Activated CD4-positive, alpha-beta T cell treated with anti-CD3 and anti-CD28 coated beads for 36 hours (primary cell): ENCODE results near the gene CALU. TPM values are rescaled to one million over a fixed set of nuclear protein-coding genes. Genes with fewer than 3 reads are reported as not detected.

Experiments used
- ATAC-seq: fragments of 200-7000 bp; cut with Tn5 transposase; one replicate; pipeline ENCODE4 v1.10.0; 2021; ENCODE audit warnings: mild to moderate bottlenecking, moderate library complexity
- CTCF ChIA-PET: fragments of 350-600 bp; sonication (Branson Sonifier 250); formaldehyde crosslinking; loops from one replicate; lab custom pipeline; 2021; ENCODE audit warnings: antibody characterized with exemption; lab: Charles Lee
- POLR2A ChIA-PET: fragments of 350-600 bp; sonication (Branson Sonifier 250); formaldehyde crosslinking; loops from one replicate; lab custom pipeline; 2021; ENCODE audit warnings: antibody characterized with exemption, inconsistent platforms; lab: Charles Lee
- DNase-seq: peaks from one replicate; pipeline ENCODE4 v3.0.0-alpha.2; 2020
- H3K27ac Mint-ChIP-seq: one replicate; pipeline ENCODE4 v1.8.0; 2021; ENCODE audit warnings: mixed read lengths
- H3K27me3 Mint-ChIP-seq: one replicate; pipeline ENCODE4 v1.8.0; 2021; ENCODE audit warnings: mixed read lengths
- H3K36me3 Mint-ChIP-seq: one replicate; pipeline ENCODE4 v1.8.0; 2021; ENCODE audit warnings: low read depth, mixed read lengths
- H3K4me1 Mint-ChIP-seq: one replicate; pipeline ENCODE4 v1.8.0; 2021; ENCODE audit warnings: mixed read lengths
- H3K4me3 Mint-ChIP-seq: one replicate; pipeline ENCODE4 v1.8.0; 2021; ENCODE audit warnings: mild to moderate bottlenecking, moderate library complexity, mixed read lengths
- H3K9me3 Mint-ChIP-seq: one replicate; pipeline ENCODE4 v1.8.0; 2021; ENCODE audit warnings: low read depth, mixed read lengths
- intact Hi-C, 2 experiments: fragments of 100-400 bp; cut with DNase I in 1 of 2; cut with micrococcal nuclease in 1 of 2; formaldehyde crosslinking; loops; one replicate each; pipeline versions ENCODE4 v1.14.2 to v1.15.1; 2022 to 2024; cut with DNase I, micrococcal nuclease
- total RNA-seq, 2 experiments: library from RNA; stranded (reverse); gene quantifications; one replicate each; pipeline ENCODE4 v1.2.3, GENCODE V29; 2021

Gene CALU
- total RNA-seq, 2 experiments from 2014 or later, result 32.9 to 33.8 TPM

DNA sequence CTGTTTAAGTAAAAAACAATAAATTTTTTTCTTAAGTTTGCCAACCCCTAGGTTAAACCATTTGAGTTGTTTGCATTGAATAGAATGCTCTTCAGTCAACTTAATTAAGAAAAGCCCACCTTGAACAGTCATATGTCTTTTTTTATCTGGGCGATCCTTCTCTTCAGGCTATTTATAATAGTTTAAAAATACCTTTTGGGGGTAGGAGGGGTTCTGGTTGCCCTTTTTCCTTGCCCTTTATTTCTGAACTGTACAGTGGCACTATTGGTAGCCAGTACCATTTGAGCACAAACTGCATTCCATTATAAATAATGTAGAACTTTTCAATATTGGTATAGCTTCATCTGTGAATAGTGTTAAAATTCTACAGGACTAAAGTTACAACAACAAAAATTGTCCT lies 13.1 kb downstream of the CALU start:
- intact Hi-C loops, result no loop called here
- ATAC-seq (no peak), DNase-seq (no peak)
- peaks cover 8% of the 10 kb centered on the region for H3K4me1 Mint-ChIP-seq
- H3K27me3 Mint-ChIP-seq, result no peaks in the 10 kb centered on the region
- H3K27ac Mint-ChIP-seq, result no peak overlapping the region
- H3K4me3 Mint-ChIP-seq, result no peak overlapping the region
- CTCF ChIA-PET, result interaction anchor here (0.7 kb wide), 1 partner anchor 9 kb away, joined by 3 read pairs; no protein-coding TSS in a partner anchor
- peaks cover 49% of the 10 kb centered on the region for H3K36me3 Mint-ChIP-seq
- H3K9me3 Mint-ChIP-seq, result no peaks in the 10 kb centered on the region
- POLR2A ChIA-PET, result interaction anchor here (0.7 kb wide), 1 partner anchor 11 kb away, joined by 4 read pairs; no protein-coding TSS in a partner anchor

DNA sequence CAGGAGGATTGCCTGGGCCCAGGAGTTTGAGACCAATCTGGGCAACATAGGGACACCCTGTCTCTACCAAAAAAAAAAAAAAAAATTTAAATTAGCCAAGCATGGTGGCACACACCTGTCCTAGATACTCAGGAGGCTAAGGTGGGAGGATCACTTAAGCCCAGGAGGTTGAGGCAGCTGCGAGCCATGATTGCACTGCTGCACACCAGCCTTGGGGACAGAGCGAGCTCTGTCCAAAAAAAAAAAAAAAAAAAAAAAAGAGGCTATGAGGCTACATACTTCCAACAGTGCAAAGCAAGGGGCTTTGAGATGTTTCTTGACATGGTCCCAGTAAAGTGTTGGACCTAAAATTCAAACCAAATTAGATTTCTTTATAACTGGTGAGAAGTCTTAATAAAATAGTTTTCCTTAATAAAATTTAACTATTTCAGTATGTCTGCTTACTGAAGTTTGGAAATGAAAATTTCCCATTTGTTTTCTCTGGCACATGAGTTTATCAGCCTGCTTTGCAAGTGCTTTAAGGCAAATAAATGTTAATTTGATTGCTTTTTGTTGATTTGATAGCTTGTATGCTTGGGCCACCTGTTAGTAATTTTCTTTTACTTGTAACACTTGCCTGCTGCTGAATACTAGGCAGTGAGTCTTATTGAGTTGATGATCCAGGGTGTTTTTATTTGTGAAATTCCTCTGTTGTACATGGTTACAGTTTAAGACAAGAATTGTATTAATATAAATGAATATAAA lies 16.1 kb downstream of the CALU start:
- peaks cover 37% of the 10 kb centered on the region for H3K36me3 Mint-ChIP-seq
- intact Hi-C loops, result no loop called here
- H3K27me3 Mint-ChIP-seq, result no peaks in the 10 kb centered on the region
- no peak for DNase-seq
- H3K4me1 Mint-ChIP-seq, result peaks cover 5% of the 10 kb centered on the region
- no peaks in the 10 kb centered on the region for H3K9me3 Mint-ChIP-seq
- no peak overlapping the region for H3K4me3 Mint-ChIP-seq
- ChIA-PET POLR2A (interaction anchor here (0.6 kb wide), 1 partner anchor 108 kb away, joined by 3 read pairs; the partner anchor contains the start of gene ATP6V1F), CTCF (interaction anchor here (0.6 to 0.9 kb wide), 2 partner anchors 12 to 270 kb away, joined by 3 read pairs; no protein-coding TSS in a partner anchor)
- no peak for ATAC-seq
- no peak overlapping the region for H3K27ac Mint-ChIP-seq

DNA sequence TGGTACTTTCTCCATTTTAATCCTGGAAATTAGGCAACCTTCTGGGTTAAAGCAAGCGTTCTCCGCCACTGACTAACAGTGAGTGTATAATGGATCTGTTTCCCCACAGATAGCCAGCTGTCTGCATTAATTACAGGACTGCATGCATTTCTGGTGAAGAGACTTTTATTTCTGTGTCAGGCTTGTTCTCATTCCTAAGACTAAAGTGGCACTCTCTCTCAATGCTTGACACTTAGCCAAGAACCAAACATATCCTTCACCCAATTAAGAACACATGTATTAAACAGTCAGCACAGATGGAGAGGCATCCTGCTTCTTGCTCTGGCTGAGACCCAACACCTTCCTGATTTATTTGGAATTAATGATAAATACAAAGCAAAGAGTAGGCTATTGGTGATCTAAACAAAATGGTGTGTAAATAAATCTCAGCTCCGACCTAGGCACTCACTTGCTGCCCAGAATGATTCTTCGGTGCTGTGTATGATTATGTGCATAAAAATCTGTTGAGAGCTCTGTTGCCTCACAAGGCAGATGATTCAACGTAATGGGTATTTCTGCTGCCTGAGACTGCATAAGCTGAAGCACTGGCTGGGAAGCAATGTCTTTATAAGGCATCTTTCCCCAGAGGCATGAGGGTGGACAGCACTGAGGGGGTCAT lies 16.8 kb downstream of the CALU start:
- H3K4me3 Mint-ChIP-seq, result no peak overlapping the region
- DNase-seq, result no peak
- H3K4me1 Mint-ChIP-seq, result peaks cover 5% of the 10 kb centered on the region
- CTCF ChIA-PET, result interaction anchor here (0.9 to 1.4 kb wide), 3 partner anchors 12 to 612 kb away, joined by 3 read pairs; no protein-coding TSS in a partner anchor
- H3K36me3 Mint-ChIP-seq, result peaks cover 36% of the 10 kb centered on the region
- H3K9me3 Mint-ChIP-seq, result no peaks in the 10 kb centered on the region
- H3K27ac Mint-ChIP-seq, result no peak overlapping the region
- H3K27me3 Mint-ChIP-seq, result no peaks in the 10 kb centered on the region
- intact Hi-C loops, result no loop called here
- POLR2A ChIA-PET, result no interaction called here
- no peak for ATAC-seq

DNA sequence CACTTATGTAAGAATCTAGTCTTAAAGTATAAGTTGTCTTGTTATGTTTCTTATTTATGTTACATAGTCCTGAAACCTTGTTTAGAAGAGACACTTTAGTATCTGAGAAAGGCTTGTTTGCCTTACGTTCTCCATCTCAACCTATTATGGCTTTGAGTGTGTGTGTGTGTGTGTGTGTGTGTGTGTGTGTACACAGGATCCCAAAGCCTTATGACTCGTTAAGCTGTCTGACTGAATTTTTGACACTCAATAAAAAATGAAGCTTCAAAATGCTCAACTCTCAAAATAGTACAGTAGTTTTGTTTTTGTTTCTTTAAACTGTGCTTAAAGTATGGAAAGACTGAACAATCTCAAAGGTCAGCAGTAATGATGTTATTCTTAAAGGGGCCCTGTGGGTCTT lies 18.0 kb downstream of the CALU start:
- CTCF ChIA-PET, result interaction anchor here (0.9 to 1.4 kb wide), 5 partner anchors 15 to 611 kb away, joined by 3 read pairs; no protein-coding TSS in a partner anchor
- H3K27me3 Mint-ChIP-seq, result no peaks in the 10 kb centered on the region
- no peak for ATAC-seq
- H3K9me3 Mint-ChIP-seq, result no peaks in the 10 kb centered on the region
- no peak overlapping the region for H3K27ac Mint-ChIP-seq
- no peak for DNase-seq
- H3K4me3 Mint-ChIP-seq, result no peak overlapping the region
- POLR2A ChIA-PET, result interaction anchor here (0.7 kb wide), 1 partner anchor 1017 kb away, joined by 4 read pairs; no protein-coding TSS in a partner anchor
- intact Hi-C loops, result no loop called here
- peaks cover 41% of the 10 kb centered on the region for H3K36me3 Mint-ChIP-seq
- peaks cover 5% of the 10 kb centered on the region for H3K4me1 Mint-ChIP-seq

DNA sequence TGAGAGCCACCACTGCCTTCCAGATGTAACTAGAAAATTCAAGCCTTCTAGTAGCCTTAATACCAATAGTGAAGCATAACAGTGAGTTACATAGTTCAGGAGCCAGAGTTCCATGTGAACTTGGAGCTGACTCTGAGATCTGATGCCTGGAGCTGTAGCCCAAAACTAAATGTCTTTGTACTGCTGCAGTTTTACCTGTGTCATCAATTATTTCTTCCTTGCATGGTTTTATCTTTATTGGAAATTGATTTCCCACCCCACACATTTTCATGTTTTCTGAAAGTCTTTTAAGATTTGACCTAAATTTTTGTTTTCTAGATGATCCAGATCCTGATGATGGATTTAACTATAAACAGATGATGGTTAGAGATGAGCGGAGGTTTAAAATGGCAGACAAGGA lies 19.4 kb downstream of the CALU start:
- peaks cover 39% of the 10 kb centered on the region for H3K36me3 Mint-ChIP-seq
- no peak overlapping the region for H3K4me3 Mint-ChIP-seq
- CTCF ChIA-PET, result interaction anchor here (0.6 kb wide), 1 partner anchor 125 kb away, joined by 3 read pairs; no protein-coding TSS in a partner anchor
- no peak overlapping the region for H3K27ac Mint-ChIP-seq
- DNase-seq (no peak), ATAC-seq (no peak)
- intact Hi-C loops, result no loop called here
- POLR2A ChIA-PET, result interaction anchor here (0.6 to 1.4 kb wide), 2 partner anchors 19 to 526 kb away, joined by 3 to 4 read pairs; partner anchors contain the start of gene CALU
- H3K4me1 Mint-ChIP-seq, result peaks cover 5% of the 10 kb centered on the region
- H3K9me3 Mint-ChIP-seq, result no peaks in the 10 kb centered on the region
- H3K27me3 Mint-ChIP-seq, result no peaks in the 10 kb centered on the region

DNA sequence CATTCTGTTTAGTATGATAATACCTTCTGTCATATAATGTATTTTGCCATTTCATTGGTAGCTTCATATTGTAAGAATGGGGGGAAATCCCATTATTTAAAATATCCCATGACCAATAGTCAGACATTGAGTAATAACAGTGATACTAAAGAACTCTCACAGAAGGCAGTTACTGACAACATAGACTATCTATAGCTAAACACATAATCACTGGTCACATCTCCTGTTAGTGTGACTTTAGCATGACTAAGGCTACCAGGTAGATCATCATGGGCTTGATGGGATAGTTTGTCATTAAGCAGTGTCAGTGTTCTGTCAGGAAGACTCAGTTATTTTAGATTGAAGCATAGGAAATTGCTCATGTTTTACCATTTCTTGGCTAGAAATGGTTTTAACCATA lies 20.1 kb downstream of the CALU start:
- H3K36me3 Mint-ChIP-seq, result peaks cover 37% of the 10 kb centered on the region
- peaks cover 5% of the 10 kb centered on the region for H3K4me1 Mint-ChIP-seq
- no peak for DNase-seq
- POLR2A ChIA-PET, result interaction anchor here (1.4 kb wide), 1 partner anchor 20 kb away, joined by 4 read pairs; the partner anchor contains the start of gene CALU
- peak; percentile 60 for ATAC-seq
- H3K4me3 Mint-ChIP-seq, result no peak overlapping the region
- intact Hi-C loops, result no loop called here
- H3K27me3 Mint-ChIP-seq, result no peaks in the 10 kb centered on the region
- no peak overlapping the region for H3K27ac Mint-ChIP-seq
- CTCF ChIA-PET, result interaction anchor here (0.6 kb wide), 1 partner anchor 35 kb away, joined by 3 read pairs; no protein-coding TSS in a partner anchor
- no peaks in the 10 kb centered on the region for H3K9me3 Mint-ChIP-seq

DNA sequence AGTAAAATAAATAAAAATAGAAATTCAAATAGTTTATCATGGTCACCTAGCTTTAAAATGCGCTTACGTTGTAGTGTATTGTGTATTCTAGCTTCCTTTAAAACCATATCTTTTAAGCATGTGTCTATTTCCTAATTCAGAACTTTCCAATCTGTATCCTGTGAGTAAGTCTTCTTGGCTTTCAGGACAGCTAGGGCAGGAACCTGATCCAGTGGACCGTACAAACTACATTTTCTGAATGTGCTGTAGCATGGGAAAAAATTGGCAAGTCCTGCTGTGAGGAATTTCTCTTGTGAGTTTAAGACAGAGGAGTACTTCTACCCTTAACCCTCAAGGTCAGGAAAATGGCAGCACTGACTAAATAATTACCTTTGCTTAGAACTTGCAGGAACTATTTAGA lies 24.4 kb downstream of the CALU start:
- no peaks in the 10 kb centered on the region for H3K9me3 Mint-ChIP-seq
- no peaks in the 10 kb centered on the region for H3K27me3 Mint-ChIP-seq
- H3K27ac Mint-ChIP-seq, result no peak overlapping the region
- POLR2A ChIA-PET, result interaction anchor here (0.6 kb wide), 1 partner anchor 11 kb away, joined by 4 read pairs; no protein-coding TSS in a partner anchor
- H3K36me3 Mint-ChIP-seq, result peaks cover 35% of the 10 kb centered on the region
- intact Hi-C loops, result no loop called here
- H3K4me1 Mint-ChIP-seq, result no peaks in the 10 kb centered on the region
- CTCF ChIA-PET, result no interaction called here
- DNase-seq, result no peak
- no peak for ATAC-seq
- no peak overlapping the region for H3K4me3 Mint-ChIP-seq

DNA sequence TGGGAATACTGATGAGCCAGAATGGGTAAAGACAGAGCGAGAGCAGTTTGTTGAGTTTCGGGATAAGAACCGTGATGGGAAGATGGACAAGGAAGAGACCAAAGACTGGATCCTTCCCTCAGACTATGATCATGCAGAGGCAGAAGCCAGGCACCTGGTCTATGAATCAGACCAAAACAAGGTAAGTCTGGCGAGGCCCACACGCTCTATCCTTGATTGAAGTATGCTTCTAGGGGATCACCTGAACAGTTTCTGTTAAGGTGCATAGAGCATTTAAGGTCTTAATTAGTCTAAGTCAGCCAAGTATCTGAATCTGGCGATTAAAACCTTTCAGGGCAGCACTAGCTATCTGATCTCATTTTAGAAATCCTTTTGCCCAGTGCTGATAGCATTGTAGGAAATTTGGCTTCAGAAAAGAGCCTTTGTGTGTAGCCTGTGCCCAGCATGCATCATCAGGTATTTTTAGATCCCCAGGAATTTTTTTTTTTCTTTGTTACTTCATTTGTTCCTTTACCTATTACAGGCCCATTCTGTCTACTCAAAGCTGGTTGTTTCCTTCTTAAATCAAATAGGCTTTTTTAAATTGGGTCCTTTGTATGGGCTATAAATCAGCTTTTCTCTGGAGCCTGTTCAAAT lies 28.4 kb downstream of the CALU start:
- POLR2A ChIA-PET, result no interaction called here
- H3K27me3 Mint-ChIP-seq, result no peaks in the 10 kb centered on the region
- H3K27ac Mint-ChIP-seq, result no peak overlapping the region
- intact Hi-C loops, result no loop called here
- CTCF ChIA-PET, result interaction anchor here (0.7 kb wide), 1 partner anchor 19 kb away, joined by 3 read pairs; no protein-coding TSS in a partner anchor
- no peaks in the 10 kb centered on the region for H3K9me3 Mint-ChIP-seq
- no peak overlapping the region for H3K4me3 Mint-ChIP-seq
- no peak for ATAC-seq
- peaks cover 48% of the 10 kb centered on the region for H3K36me3 Mint-ChIP-seq
- no peaks in the 10 kb centered on the region for H3K4me1 Mint-ChIP-seq
- DNase-seq, result no peak

DNA sequence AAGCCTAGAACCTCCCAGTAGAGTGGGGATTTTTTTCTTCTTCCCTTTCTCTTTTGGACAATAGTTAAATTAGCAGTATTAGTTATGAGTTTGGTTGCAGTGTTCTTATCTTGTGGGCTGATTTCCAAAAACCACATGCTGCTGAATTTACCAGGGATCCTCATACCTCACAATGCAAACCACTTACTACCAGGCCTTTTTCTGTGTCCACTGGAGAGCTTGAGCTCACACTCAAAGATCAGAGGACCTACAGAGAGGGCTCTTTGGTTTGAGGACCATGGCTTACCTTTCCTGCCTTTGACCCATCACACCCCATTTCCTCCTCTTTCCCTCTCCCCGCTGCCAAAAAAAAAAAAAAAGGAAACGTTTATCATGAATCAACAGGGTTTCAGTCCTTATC lies 31.1 kb downstream of the CALU start:
- Mint-ChIP-seq H3K36me3 (peaks cover 60% of the 10 kb centered on the region), H3K4me1 (no peaks in the 10 kb centered on the region), H3K4me3 (no peak overlapping the region), H3K27ac (no peak overlapping the region), H3K27me3 (no peaks in the 10 kb centered on the region), H3K9me3 (no peaks in the 10 kb centered on the region)
- ChIA-PET POLR2A (no interaction called here), CTCF (interaction anchor here (0.7 to 1.1 kb wide), 2 partner anchors 9 to 17 kb away, joined by 3 read pairs; no protein-coding TSS in a partner anchor)
- intact Hi-C loops, result no loop called here
- DNase-seq, result no peak
- ATAC-seq, result no peak

DNA sequence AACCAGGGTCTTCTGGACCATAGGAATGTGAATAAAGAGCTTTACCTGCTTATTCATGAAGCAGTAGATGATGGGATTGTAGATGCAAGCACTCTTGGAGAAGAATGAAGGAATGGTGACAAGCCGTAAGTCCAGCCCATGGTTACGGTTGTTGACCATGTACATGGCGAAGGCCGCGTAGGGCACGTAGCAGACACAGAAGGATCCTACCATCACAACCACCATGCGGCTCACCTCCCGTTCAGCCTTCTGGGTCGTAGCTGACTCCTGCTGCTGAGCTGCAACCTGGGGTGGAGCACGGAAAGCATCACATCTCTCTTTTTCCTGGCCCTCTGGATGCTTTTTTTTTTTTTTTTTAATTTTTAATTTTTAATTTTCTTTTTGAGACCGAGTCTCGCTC lies 34.4 kb downstream of the CALU start:
- peaks cover 46% of the 10 kb centered on the region for H3K36me3 Mint-ChIP-seq
- POLR2A ChIA-PET, result no interaction called here
- no peak for ATAC-seq

More for the DNA sequence above, 34.4 kb downstream of the CALU start:
- CTCF ChIA-PET, result no interaction called here
- H3K4me3 Mint-ChIP-seq, result no peak overlapping the region
- DNase-seq, result no peak
- peaks cover 17% of the 10 kb centered on the region for H3K9me3 Mint-ChIP-seq
- peaks cover 13% of the 10 kb centered on the region for H3K4me1 Mint-ChIP-seq
- intact Hi-C loops, result no loop called here
- H3K27me3 Mint-ChIP-seq, result no peaks in the 10 kb centered on the region
- no peak overlapping the region for H3K27ac Mint-ChIP-seq
